Measurements from ENCODE around the gene COL4A5. TPM values are rescaled to one million over a fixed set of nuclear protein-coding genes. Genes with fewer than 3 reads are reported as not detected.

COL4A5 gene
- total RNA-seq, 2 experiments from 2014 or later, result not detected

DNA sequence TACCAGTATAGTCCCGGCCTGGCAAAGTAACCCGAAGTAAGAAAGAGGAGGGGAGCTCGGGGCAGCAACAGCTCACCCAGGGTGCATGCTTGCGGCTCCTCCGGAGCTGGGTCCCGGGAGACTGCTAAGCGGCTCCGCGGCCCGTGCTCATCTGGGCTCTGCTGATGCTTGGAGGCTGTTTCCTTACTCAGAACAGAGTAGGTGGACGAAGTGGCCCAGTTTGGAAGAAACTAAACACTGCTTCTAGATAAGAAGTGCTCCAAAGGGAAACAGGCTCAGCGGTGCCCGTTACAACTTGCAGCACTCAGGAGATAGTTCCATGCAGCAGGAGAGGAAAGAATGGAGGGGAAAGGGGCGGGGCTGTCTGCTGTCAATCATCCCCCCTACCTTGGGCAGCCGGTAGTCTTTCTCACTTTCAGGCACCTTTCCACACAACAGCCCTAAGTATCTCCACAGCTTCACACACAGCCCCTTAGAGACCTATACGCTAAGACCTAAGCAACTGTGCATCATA, 1.5 kb upstream of the COL4A5 start, which contains the start of gene COL4A6:
Gene COL4A6, minus strand, starts transcription at position 313 of the 514 bp plus-strand sequence. Its CDS starts 226 bp downstream, at position 87.
- no peaks in the 10 kb centered on the region for H3K4me1 ChIP-seq (ENCODE audit: insufficient read depth, low read length)
- no peaks in the 10 kb centered on the region for H3K36me3 ChIP-seq (ENCODE audit: insufficient read depth, low read length)
- peaks cover 12% of the 10 kb centered on the region for H3K4me1 Mint-ChIP-seq (ENCODE audit: low read depth)
- intact Hi-C loops (cut with DNase I, micrococcal nuclease), result no loop called here
- ChIA-PET POLR2A (no interaction called here), CTCF (no interaction called here)
- H3K27ac ChIP-seq (ENCODE audit: low read depth in 1 of 2, low read length in 2 of 2), result no peak within 1 kb of the TSS
- peaks cover 0 to 5% of the 10 kb centered on the region in 2 experiments for H3K9me3 ChIP-seq (ENCODE audit: control insufficient read depth in 1 of 2, insufficient read depth in 1 of 2, low read length in 2 of 2)
- ATAC-seq (ENCODE audit: poor library complexity), result no peak
- H3K4me3 ChIP-seq (ENCODE audit: low read length), result no peak within 1 kb of the TSS
- no peaks in the 10 kb centered on the region for H3K36me3 Mint-ChIP-seq (ENCODE audit: low read depth)
- peaks cover 40% of the 10 kb centered on the region for H3K27me3 Mint-ChIP-seq
- H3K27me3 ChIP-seq (ENCODE audit: control insufficient read depth in 1 of 2, insufficient read depth in 2 of 2, low read length in 2 of 2), result peaks cover 7 to 26% of the 10 kb centered on the region in 2 experiments
- H3K9me3 Mint-ChIP-seq, result peaks cover 2% of the 10 kb centered on the region
- no peak for DNase-seq
- no peak within 1 kb of the TSS for H3K27ac Mint-ChIP-seq
- no peak within 1 kb of the TSS for H3K4me3 Mint-ChIP-seq
- TF ChIP-seq, protein P1, sequence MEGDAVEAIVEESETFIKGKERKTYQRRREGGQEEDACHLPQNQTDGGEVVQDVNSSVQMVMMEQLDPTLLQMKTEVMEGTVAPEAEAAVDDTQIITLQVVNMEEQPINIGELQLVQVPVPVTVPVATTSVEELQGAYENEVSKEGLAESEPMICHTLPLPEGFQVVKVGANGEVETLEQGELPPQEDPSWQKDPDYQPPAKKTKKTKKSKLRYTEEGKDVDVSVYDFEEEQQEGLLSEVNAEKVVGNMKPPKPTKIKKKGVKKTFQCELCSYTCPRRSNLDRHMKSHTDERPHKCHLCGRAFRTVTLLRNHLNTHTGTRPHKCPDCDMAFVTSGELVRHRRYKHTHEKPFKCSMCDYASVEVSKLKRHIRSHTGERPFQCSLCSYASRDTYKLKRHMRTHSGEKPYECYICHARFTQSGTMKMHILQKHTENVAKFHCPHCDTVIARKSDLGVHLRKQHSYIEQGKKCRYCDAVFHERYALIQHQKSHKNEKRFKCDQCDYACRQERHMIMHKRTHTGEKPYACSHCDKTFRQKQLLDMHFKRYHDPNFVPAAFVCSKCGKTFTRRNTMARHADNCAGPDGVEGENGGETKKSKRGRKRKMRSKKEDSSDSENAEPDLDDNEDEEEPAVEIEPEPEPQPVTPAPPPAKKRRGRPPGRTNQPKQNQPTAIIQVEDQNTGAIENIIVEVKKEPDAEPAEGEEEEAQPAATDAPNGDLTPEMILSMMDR (IDR thresholded peaks at IDR 0.05), result no peak

DNA sequence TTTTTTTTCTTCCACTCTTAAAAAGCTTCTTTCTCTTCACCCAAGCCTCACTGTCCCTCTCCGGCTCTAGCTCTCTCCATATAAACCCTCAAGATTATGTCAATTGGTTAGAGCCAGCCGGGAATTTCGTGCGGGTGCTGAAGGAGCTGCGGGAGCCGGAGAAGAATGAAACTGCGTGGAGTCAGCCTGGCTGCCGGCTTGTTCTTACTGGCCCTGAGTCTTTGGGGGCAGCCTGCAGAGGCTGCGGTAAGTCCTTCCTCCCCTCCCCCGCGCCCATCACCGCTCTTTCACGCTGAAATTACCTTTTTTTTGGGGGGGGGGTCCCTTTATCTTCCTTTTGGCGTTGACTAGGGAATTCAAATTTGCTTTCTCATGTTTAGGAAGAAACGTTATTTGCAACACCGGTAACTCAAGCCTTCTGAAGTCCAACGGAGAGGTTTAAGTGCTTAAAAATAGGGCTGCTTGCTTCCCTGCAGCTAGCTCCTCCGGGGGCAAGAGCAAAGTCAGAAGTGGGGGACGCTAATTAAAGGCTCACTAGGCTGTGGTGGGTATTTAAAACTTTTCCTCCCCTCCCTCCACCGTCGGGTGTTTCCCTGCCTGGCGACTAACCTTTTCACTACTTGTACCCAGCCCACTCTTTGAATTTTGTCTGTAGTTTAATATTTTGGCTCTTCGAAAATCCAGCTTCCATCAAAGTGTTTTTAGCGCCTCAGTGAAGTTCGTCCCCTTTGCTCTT, 491 bp downstream of the COL4A5 start:
- H3K27ac Mint-ChIP-seq, result no peak overlapping the region
- Histone ChIP-seq H3K9me3 (ENCODE audit: control insufficient read depth in 1 of 2, insufficient read depth in 1 of 2, low read length in 2 of 2) (peaks cover 0 to 5% of the 10 kb centered on the region in 2 experiments), H3K4me3 (ENCODE audit: low read length) (peak overlapping the region; percentile 7), H3K36me3 (ENCODE audit: insufficient read depth, low read length) (no peaks in the 10 kb centered on the region), H3K4me1 (ENCODE audit: insufficient read depth, low read length) (no peaks in the 10 kb centered on the region), H3K27me3 (ENCODE audit: control insufficient read depth in 1 of 2, insufficient read depth in 2 of 2, low read length in 2 of 2) (peaks cover 7 to 26% of the 10 kb centered on the region in 2 experiments), H3K27ac (ENCODE audit: low read depth in 1 of 2, low read length in 2 of 2) (no peak overlapping the region)
- intact Hi-C loops (cut with DNase I, micrococcal nuclease), result no loop called here
- DNase-seq (no peak), ATAC-seq (ENCODE audit: poor library complexity) (no peak)
- peaks cover 12% of the 10 kb centered on the region for H3K4me1 Mint-ChIP-seq (ENCODE audit: low read depth)
- TF ChIP-seq, protein P1 (IDR thresholded peaks at IDR 0.05), result no peak
- CTCF ChIA-PET, result no interaction called here
- H3K27me3 Mint-ChIP-seq, result peaks cover 44% of the 10 kb centered on the region
- POLR2A ChIA-PET, result no interaction called here
- H3K4me3 Mint-ChIP-seq, result peak overlapping the region; percentile 48
- peaks cover 2% of the 10 kb centered on the region for H3K9me3 Mint-ChIP-seq
- no peaks in the 10 kb centered on the region for H3K36me3 Mint-ChIP-seq (ENCODE audit: low read depth)

DNA sequence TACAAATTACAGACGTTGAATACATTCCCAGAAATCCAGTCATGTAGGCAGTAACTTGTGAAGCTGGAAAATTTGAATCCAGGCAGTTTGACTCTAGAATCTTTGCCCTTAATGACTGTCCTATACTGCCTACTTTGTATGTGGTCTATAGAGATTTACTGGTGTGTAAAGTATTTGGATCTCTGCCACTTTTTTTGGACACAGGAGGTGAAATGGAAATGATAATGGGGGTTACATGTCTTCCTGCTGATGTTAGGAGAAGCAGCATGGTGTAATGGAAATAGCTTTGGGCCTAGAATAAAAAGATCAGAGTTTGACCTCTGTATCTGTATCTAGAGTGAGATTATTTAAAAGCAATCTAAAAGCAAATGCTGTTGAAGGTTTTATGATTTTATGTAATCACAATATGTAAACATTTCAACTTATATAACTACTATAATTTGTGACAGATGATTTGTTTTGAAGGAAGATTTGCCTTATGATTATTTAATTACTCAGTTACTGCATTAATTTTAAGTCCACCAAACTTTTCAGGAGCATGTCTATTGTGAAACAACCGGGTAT, 3.3 kb downstream of the COL4A5 start:
- no peaks in the 10 kb centered on the region for H3K36me3 Mint-ChIP-seq (ENCODE audit: low read depth)
- CTCF ChIA-PET, result interaction anchor here (0.6 kb wide), 1 partner anchor 13 kb away, joined by 3 read pairs; no protein-coding TSS in a partner anchor
- TF ChIP-seq, protein P1 (IDR thresholded peaks at IDR 0.05), result no peak
- peaks cover 34% of the 10 kb centered on the region for H3K27me3 Mint-ChIP-seq
- H3K27ac Mint-ChIP-seq, result no peak overlapping the region
- H3K4me3 Mint-ChIP-seq, result no peak overlapping the region
- Histone ChIP-seq H3K4me3 (ENCODE audit: low read length) (no peak overlapping the region), H3K36me3 (ENCODE audit: insufficient read depth, low read length) (no peaks in the 10 kb centered on the region), H3K4me1 (ENCODE audit: insufficient read depth, low read length) (no peaks in the 10 kb centered on the region), H3K27ac (ENCODE audit: low read depth in 1 of 2, low read length in 2 of 2) (no peak overlapping the region), H3K9me3 (ENCODE audit: control insufficient read depth in 1 of 2, insufficient read depth in 1 of 2, low read length in 2 of 2) (peaks cover 0 to 4% of the 10 kb centered on the region in 2 experiments), H3K27me3 (ENCODE audit: control insufficient read depth in 1 of 2, insufficient read depth in 2 of 2, low read length in 2 of 2) (peaks cover 7 to 20% of the 10 kb centered on the region in 2 experiments)
- POLR2A ChIA-PET, result no interaction called here
- ATAC-seq (ENCODE audit: poor library complexity) (no peak), DNase-seq (no peak)
- intact Hi-C loops (cut with DNase I, micrococcal nuclease), result no loop called here
- peaks cover 2% of the 10 kb centered on the region for H3K9me3 Mint-ChIP-seq
- peaks cover 12% of the 10 kb centered on the region for H3K4me1 Mint-ChIP-seq (ENCODE audit: low read depth)
